ENCODE results near the gene TMEM132C.

TMEM132C gene

GRCh38 chr12:128266541-128267130 lies 334 bp upstream of the TMEM132C start:
- DNase-seq (ENCODE audit: insufficient read length, low spot score) (no peak), FAIRE-seq (no peak)
- no peak for TF ChIP-seq POLR2A (IDR thresholded peaks at IDR 0.05; ENCODE audit: low read depth, low read length)

- TF ChIP-seq POLR2A (IDR thresholded peaks at IDR 0.05; ENCODE audit: low read depth, low read length) = no peak
- FAIRE-seq (no peak), DNase-seq (ENCODE audit: insufficient read length, low spot score) (no peak)
These were observed 845 bp downstream of the TMEM132C start for GRCh38 chr12:128267651-128268378.

GRCh38 chr12:128268379-128268995 lies 1.5 kb downstream of the TMEM132C start:
- FAIRE-seq (no peak), DNase-seq (ENCODE audit: insufficient read length, low spot score) (no peak)
- TF ChIP-seq POLR2A (IDR thresholded peaks at IDR 0.05; ENCODE audit: low read depth, low read length) = no peak

GRCh38 chr12:128269181-128269591 lies 2.2 kb downstream of the TMEM132C start:
- TF ChIP-seq POLR2A (IDR thresholded peaks at IDR 0.05; ENCODE audit: low read depth, low read length) = no peak
- FAIRE-seq (no peak), DNase-seq (ENCODE audit: insufficient read length, low spot score) (no peak)

- TF ChIP-seq POLR2A (IDR thresholded peaks at IDR 0.05; ENCODE audit: low read depth, low read length) = no peak
- FAIRE-seq (no peak), DNase-seq (ENCODE audit: insufficient read length, low spot score) (no peak)
These were observed 9.5 kb downstream of the TMEM132C start for GRCh38 chr12:128276471-128276870.

- no peak for FAIRE-seq
- no peak for TF ChIP-seq POLR2A (IDR thresholded peaks at IDR 0.05; ENCODE audit: low read depth, low read length)
These were observed 20.0 kb downstream of the TMEM132C start for GRCh38 chr12:128286970-128287369.

GRCh38 chr12:128288357-128288756 lies 21.4 kb downstream of the TMEM132C start:
- TF ChIP-seq POLR2A (IDR thresholded peaks at IDR 0.05; ENCODE audit: low read depth, low read length) = no peak
- no peak for FAIRE-seq

More at GRCh38 chr12:128286970-128287369, 20.0 kb downstream of the TMEM132C start:
- DNase-seq (ENCODE audit: insufficient read length, low spot score) = no peak

GRCh38 chr12:128288896-128289295 lies 21.9 kb downstream of the TMEM132C start:
- DNase-seq (ENCODE audit: insufficient read length, low spot score) = no peak
- TF ChIP-seq POLR2A (IDR thresholded peaks at IDR 0.05; ENCODE audit: low read depth, low read length) = no peak
- FAIRE-seq = no peak

More at GRCh38 chr12:128288357-128288756, 21.4 kb downstream of the TMEM132C start:
- DNase-seq (ENCODE audit: insufficient read length, low spot score) = no peak

- DNase-seq (ENCODE audit: insufficient read length, low spot score) (no peak), FAIRE-seq (no peak)
- TF ChIP-seq POLR2A (IDR thresholded peaks at IDR 0.05; ENCODE audit: low read depth, low read length) = no peak
These were observed 24.0 kb downstream of the TMEM132C start for GRCh38 chr12:128290938-128291337.

GRCh38 chr12:128298091-128298748 lies 31.2 kb downstream of the TMEM132C start:
- no peak for DNase-seq (ENCODE audit: insufficient read length, low spot score)

GRCh38 chr12:128305336-128305892 lies 38.4 kb downstream of the TMEM132C start:
- FAIRE-seq = no peak
- no peak for TF ChIP-seq POLR2A (IDR thresholded peaks at IDR 0.05; ENCODE audit: low read depth, low read length)

More at GRCh38 chr12:128298091-128298748, 31.2 kb downstream of the TMEM132C start:
- TF ChIP-seq POLR2A (IDR thresholded peaks at IDR 0.05; ENCODE audit: low read depth, low read length) = no peak
- no peak for FAIRE-seq

GRCh38 chr12:128307791-128308190 lies 40.8 kb downstream of the TMEM132C start:
- no peak for FAIRE-seq
- TF ChIP-seq POLR2A (IDR thresholded peaks at IDR 0.05; ENCODE audit: low read depth, low read length) = no peak

More at GRCh38 chr12:128305336-128305892, 38.4 kb downstream of the TMEM132C start:
- DNase-seq (ENCODE audit: insufficient read length, low spot score) = no peak

GRCh38 chr12:128312661-128313060 lies 45.7 kb downstream of the TMEM132C start:
- no peak for DNase-seq (ENCODE audit: insufficient read length, low spot score)
- no peak for FAIRE-seq
- no peak for TF ChIP-seq POLR2A (IDR thresholded peaks at IDR 0.05; ENCODE audit: low read depth, low read length)

More at GRCh38 chr12:128307791-128308190, 40.8 kb downstream of the TMEM132C start:
- DNase-seq (ENCODE audit: insufficient read length, low spot score) = no peak

- FAIRE-seq (no peak), DNase-seq (ENCODE audit: insufficient read length, low spot score) (no peak)
- TF ChIP-seq POLR2A (IDR thresholded peaks at IDR 0.05; ENCODE audit: low read depth, low read length) = no peak
These were observed 47.0 kb downstream of the TMEM132C start for GRCh38 chr12:128313931-128314330.
